Measurements from ENCODE around the gene GASK1A. TPM values are rescaled to one million over a fixed set of nuclear protein-coding genes. Genes with fewer than 3 reads are reported as not detected.

Gene GASK1A
- total and polyA plus RNA-seq, 2 of the 4 experiments (the other 2 are of a cell fraction): 0.18 to 0.19 TPM

DNA sequence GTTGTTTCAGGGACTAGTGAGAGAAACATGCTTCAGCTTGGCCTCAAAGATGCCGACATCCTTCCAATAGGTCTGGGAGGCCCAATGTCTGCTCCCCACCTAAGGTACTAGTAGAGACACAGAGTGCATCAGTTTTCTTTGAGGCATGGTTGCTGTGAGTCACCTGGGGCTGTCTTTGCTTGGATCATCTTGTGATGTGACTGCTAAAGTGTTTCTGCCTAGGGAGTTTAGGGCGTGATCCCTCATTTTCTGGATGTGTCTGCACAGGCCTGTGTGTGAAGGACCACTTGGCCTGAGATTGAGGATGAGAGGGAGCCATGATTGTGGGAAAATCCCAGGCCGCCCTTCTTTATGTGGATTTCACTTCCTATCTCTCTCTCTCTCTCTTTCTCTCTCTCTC, 4.8 kb downstream of the GASK1A start:
- dilution Hi-C loops (cut with HindIII; ENCODE audit: low sequenced_read_pairs, unreplicated experiment): no loop called here
- in situ Hi-C loops (cut with MboI; ENCODE audit: low sequenced_read_pairs): no loop called here

More for the DNA sequence above, 4.8 kb downstream of the GASK1A start:
- H2BK5ac ChIP-seq (ENCODE audit: low read depth, low read length, poor library complexity, severe bottlenecking): no peak overlapping the region
- no peak overlapping the region for H2AFZ ChIP-seq (replicated peaks; ENCODE audit: low read length, poor library complexity)
- ATAC-seq (ENCODE audit: low read depth): no peak
- DNase-seq: no peak
- H4K5ac ChIP-seq (ENCODE audit: low read depth, low read length): no peak overlapping the region
- no peaks in the 10 kb centered on the region for H3K4me1 ChIP-seq (ENCODE audit: control insufficient read depth, insufficient read depth, low read length)
- no peak overlapping the region for H3K27ac ChIP-seq (ENCODE audit: insufficient read depth, low read length)
- BruUV-seq (replicated peaks): no TSS peak
- H3K4me2 ChIP-seq (ENCODE audit: low read depth, low read length): no peak overlapping the region
- no peak overlapping the region for H2BK15ac ChIP-seq (ENCODE audit: low read depth, low read length)
- TF ChIP-seq, protein P1, sequence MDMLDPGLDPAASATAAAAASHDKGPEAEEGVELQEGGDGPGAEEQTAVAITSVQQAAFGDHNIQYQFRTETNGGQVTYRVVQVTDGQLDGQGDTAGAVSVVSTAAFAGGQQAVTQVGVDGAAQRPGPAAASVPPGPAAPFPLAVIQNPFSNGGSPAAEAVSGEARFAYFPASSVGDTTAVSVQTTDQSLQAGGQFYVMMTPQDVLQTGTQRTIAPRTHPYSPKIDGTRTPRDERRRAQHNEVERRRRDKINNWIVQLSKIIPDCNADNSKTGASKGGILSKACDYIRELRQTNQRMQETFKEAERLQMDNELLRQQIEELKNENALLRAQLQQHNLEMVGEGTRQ (IDR thresholded peaks at IDR 0.05; ENCODE audit: low read depth, low read length): no peak
- TF ChIP-seq BHLHE40 (IDR thresholded peaks at IDR 0.05; ENCODE audit: low read depth, low read length) (no peak), SMC3 (IDR thresholded peaks at IDR 0.05; ENCODE audit: low read depth, low read length) (no peak), RCOR1 (IDR thresholded peaks at IDR 0.05; ENCODE audit: insufficient replicate concordance, low read length) (no peak), FOS (IDR thresholded peaks at IDR 0.05; ENCODE audit: low read depth, low read length) (no peak), RFX5 (IDR thresholded peaks at IDR 0.05; ENCODE audit: low read depth, low read length) (no peak), MXI1 (IDR thresholded peaks at IDR 0.05; ENCODE audit: borderline replicate concordance, low read depth, low read length) (no peak), MAZ (IDR thresholded peaks at IDR 0.05; ENCODE audit: borderline replicate concordance, low read depth, low read length) (no peak), CEBPB (IDR thresholded peaks at IDR 0.05; ENCODE audit: low read depth, low read length) (no peak), POLR2A (IDR thresholded peaks at IDR 0.05; ENCODE audit: low read depth, low read length) (no peak), NFE2L2 (IDR thresholded peaks at IDR 0.05; ENCODE audit: low read depth, low read length) (no peak), RAD21 (IDR thresholded peaks at IDR 0.05; ENCODE audit: low read length) (no peak)
- TF ChIP-seq, protein P2, sequence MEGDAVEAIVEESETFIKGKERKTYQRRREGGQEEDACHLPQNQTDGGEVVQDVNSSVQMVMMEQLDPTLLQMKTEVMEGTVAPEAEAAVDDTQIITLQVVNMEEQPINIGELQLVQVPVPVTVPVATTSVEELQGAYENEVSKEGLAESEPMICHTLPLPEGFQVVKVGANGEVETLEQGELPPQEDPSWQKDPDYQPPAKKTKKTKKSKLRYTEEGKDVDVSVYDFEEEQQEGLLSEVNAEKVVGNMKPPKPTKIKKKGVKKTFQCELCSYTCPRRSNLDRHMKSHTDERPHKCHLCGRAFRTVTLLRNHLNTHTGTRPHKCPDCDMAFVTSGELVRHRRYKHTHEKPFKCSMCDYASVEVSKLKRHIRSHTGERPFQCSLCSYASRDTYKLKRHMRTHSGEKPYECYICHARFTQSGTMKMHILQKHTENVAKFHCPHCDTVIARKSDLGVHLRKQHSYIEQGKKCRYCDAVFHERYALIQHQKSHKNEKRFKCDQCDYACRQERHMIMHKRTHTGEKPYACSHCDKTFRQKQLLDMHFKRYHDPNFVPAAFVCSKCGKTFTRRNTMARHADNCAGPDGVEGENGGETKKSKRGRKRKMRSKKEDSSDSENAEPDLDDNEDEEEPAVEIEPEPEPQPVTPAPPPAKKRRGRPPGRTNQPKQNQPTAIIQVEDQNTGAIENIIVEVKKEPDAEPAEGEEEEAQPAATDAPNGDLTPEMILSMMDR (conservative IDR thresholded peaks at IDR 0.05; ENCODE audit: low read depth, low read length): no peak
- TF ChIP-seq, protein P3, sequence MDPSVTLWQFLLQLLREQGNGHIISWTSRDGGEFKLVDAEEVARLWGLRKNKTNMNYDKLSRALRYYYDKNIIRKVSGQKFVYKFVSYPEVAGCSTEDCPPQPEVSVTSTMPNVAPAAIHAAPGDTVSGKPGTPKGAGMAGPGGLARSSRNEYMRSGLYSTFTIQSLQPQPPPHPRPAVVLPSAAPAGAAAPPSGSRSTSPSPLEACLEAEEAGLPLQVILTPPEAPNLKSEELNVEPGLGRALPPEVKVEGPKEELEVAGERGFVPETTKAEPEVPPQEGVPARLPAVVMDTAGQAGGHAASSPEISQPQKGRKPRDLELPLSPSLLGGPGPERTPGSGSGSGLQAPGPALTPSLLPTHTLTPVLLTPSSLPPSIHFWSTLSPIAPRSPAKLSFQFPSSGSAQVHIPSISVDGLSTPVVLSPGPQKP (IDR thresholded peaks at IDR 0.05; ENCODE audit: borderline replicate concordance, low read depth, low read length): no peak
- no peak overlapping the region for H3K23ac ChIP-seq (ENCODE audit: low read depth, low read length)
- H3K9me1 ChIP-seq (ENCODE audit: insufficient read depth, low read length): no peaks in the 10 kb centered on the region
- no peak overlapping the region for H4K91ac ChIP-seq (ENCODE audit: insufficient read depth, low read depth, low read length)
- H2AK5ac ChIP-seq (ENCODE audit: low read depth, low read length): no peak overlapping the region
- H3K4me3 ChIP-seq (ENCODE audit: insufficient read depth, low read depth, low read length): no peak overlapping the region
- no peaks in the 10 kb centered on the region for H3K79me1 ChIP-seq (ENCODE audit: low read depth in 1 of 2, low read length in 2 of 2)
- H3K27me3 ChIP-seq (ENCODE audit: control insufficient read depth, insufficient read depth, low read length): peaks cover 37% of the 10 kb centered on the region
- H3K36me3 ChIP-seq (ENCODE audit: control insufficient read depth, insufficient read depth, low read length): no peaks in the 10 kb centered on the region
- ChIA-PET POLR2A (ENCODE audit: unreplicated experiment) (no interaction called here), CTCF (no interaction called here)
- H3K18ac ChIP-seq (ENCODE audit: low read depth, low read length): no peak overlapping the region
- no peak overlapping the region for H2BK20ac ChIP-seq (ENCODE audit: low read depth, low read length)
- H3K9ac ChIP-seq (ENCODE audit: low read depth, low read length): no peak overlapping the region
- H4K20me1 ChIP-seq (ENCODE audit: insufficient read depth, low read length): no peaks in the 10 kb centered on the region
- no peak overlapping the region for H2AK9ac ChIP-seq (replicated peaks; ENCODE audit: low read depth, low read length, poor library complexity)
- H3K14ac ChIP-seq (replicated peaks; ENCODE audit: low read depth, low read length): no peak overlapping the region
- no peak overlapping the region for H3K56ac ChIP-seq (ENCODE audit: extremely low read depth, insufficient read depth, low read length)
- WGBS, 2 experiments (ENCODE audit: extremely low coverage in 2 of 2, insufficient read length in 1 of 2): no CpG with 5 or more reads among the region's 3 CpGs
- no peak overlapping the region for H2BK120ac ChIP-seq (ENCODE audit: low read depth, low read length)
- H3K9me3 ChIP-seq (ENCODE audit: control insufficient read depth, insufficient read depth, low read length): no peaks in the 10 kb centered on the region
- intact Hi-C loops (cut with micrococcal nuclease): no loop called here
- no peak overlapping the region for H4K8ac ChIP-seq (ENCODE audit: low read depth in 2 of 2, low read length in 2 of 2)
- no peak overlapping the region for H3K4ac ChIP-seq (ENCODE audit: low read depth, low read length)

All from IMR-90 (cell line).